ENCODE data around the gene PNP.
A peak's percentile ranks its signal among the peaks of the same experiment; 100 is the strongest.

PNP gene

GRCh38 chr14:20487396-20487725, 18.2 kb downstream of the PNP start:
- Histone ChIP-seq H3K9me3 (no peaks in the 10 kb centered on the region), H3K36me3 (no peaks in the 10 kb centered on the region), H3K27ac (no peak overlapping the region), H3K4me1 (no peaks in the 10 kb centered on the region), H3K4me3 (no peak overlapping the region), H3K27me3 (peaks cover 0 to 8% of the 10 kb centered on the region in 2 donors)
- no peak for DNase-seq
- TF ChIP-seq CTCF (IDR thresholded peaks at IDR 0.05) = no peak
- intact Hi-C loops (cut with DNase I; ENCODE audit: low total_unique reads) = no loop called here

GRCh38 chr14:20489093-20489994, 20.1 kb downstream of the PNP start:
- H3K4me1 ChIP-seq = no peaks in the 10 kb centered on the region
- intact Hi-C loops (cut with DNase I; ENCODE audit: low total_unique reads) = no loop called here
- H3K27ac ChIP-seq = no peak overlapping the region

GRCh38 chr14:20490563-20490962, 21.4 kb downstream of the PNP start:
- intact Hi-C loops (cut with DNase I; ENCODE audit: low total_unique reads) = loop anchor here (10.0 kb wide), 1 partner anchor 794 kb away; the partner anchor contains the start of gene RPGRIP1
- Histone ChIP-seq H3K4me1 (no peaks in the 10 kb centered on the region), H3K27ac (no peak overlapping the region), H3K9me3 (no peaks in the 10 kb centered on the region), H3K27me3 (peaks cover 0 to 8% of the 10 kb centered on the region in 2 donors), H3K36me3 (no peaks in the 10 kb centered on the region), H3K4me3 (no peak overlapping the region)
- DNase-seq = no peak
- no peak for TF ChIP-seq CTCF (IDR thresholded peaks at IDR 0.05)

More at GRCh38 chr14:20489093-20489994, 20.1 kb downstream of the PNP start:
- no peak for DNase-seq
- Histone ChIP-seq H3K4me3 (no peak overlapping the region), H3K36me3 (no peaks in the 10 kb centered on the region), H3K9me3 (no peaks in the 10 kb centered on the region), H3K27me3 (peaks cover 0 to 8% of the 10 kb centered on the region in 2 donors)
- TF ChIP-seq CTCF (IDR thresholded peaks at IDR 0.05) = no peak

GRCh38 chr14:20492486-20492885, 23.3 kb downstream of the PNP start:
- TF ChIP-seq CTCF (IDR thresholded peaks at IDR 0.05) = no peak
- H3K27me3 ChIP-seq = peaks cover 0 to 4% of the 10 kb centered on the region in 2 donors
- intact Hi-C loops (cut with DNase I; ENCODE audit: low total_unique reads) = loop anchor here (10.0 kb wide), 1 partner anchor 792 kb away; the partner anchor contains the start of gene RPGRIP1
- H3K9me3 ChIP-seq = no peaks in the 10 kb centered on the region
- no peaks in the 10 kb centered on the region for H3K36me3 ChIP-seq
- no peak overlapping the region for H3K4me3 ChIP-seq
- DNase-seq = no peak
- no peaks in the 10 kb centered on the region for H3K4me1 ChIP-seq
- no peak overlapping the region for H3K27ac ChIP-seq

GRCh38 chr14:20493634-20494033, 24.4 kb downstream of the PNP start:
- peak in 1 of 2 donors; percentile 36 for DNase-seq
- Histone ChIP-seq H3K9me3 (no peaks in the 10 kb centered on the region), H3K4me1 (no peaks in the 10 kb centered on the region), H3K36me3 (no peaks in the 10 kb centered on the region), H3K27ac (no peak overlapping the region), H3K27me3 (peaks cover 0 to 4% of the 10 kb centered on the region in 2 donors), H3K4me3 (no peak overlapping the region)
- intact Hi-C loops (cut with DNase I; ENCODE audit: low total_unique reads) = loop anchor here (10.0 kb wide), 1 partner anchor 791 kb away; the partner anchor contains the start of gene RPGRIP1
- TF ChIP-seq CTCF (IDR thresholded peaks at IDR 0.05) = no peak
